ENCODE results near the gene USP17L15.
"Not testable (repeated sequence)": the region's sequence is repeated elsewhere in the genome, so short reads cannot be mapped to it uniquely, and the experiment has no call there.

USP17L15 gene, protein sequence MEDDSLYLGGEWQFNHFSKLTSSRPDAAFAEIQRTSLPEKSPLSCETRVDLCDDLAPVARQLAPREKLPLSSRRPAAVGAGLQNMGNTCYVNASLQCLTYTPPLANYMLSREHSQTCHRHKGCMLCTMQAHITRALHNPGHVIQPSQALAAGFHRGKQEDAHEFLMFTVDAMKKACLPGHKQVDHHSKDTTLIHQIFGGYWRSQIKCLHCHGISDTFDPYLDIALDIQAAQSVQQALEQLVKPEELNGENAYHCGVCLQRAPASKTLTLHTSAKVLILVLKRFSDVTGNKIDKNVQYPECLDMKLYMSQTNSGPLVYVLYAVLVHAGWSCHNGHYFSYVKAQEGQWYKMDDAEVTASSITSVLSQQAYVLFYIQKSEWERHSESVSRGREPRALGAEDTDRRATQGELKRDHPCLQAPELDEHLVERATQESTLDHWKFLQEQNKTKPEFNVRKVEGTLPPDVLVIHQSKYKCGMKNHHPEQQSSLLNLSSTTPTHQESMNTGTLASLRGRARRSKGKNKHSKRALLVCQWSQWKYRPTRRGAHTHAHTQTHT

DNA sequence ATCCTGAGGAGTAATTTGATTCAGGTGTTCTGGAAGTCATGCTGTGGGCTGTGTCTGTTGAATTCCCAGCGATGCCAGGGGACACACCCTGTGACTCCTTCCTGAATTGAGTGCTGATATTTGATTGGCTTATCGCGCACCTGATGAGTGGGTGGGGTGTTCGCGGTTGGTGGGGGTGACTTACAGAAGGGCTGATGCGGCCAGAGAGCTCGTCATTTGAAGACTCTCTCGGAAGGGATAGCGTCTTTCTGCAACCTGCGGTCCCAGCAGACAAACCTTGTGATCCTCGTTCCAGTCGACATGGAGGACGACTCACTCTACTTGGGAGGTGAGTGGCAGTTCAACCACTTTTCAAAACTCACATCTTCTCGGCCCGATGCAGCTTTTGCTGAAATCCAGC, at the start of gene USP17L15:
USP17L15 (plus strand) TSS at position 301 of the 400 bp plus-strand sequence; CDS start at position 301, 0 bp downstream.
- DNase-seq (ENCODE audit: low read depth) = not testable (repeated sequence)

DNA sequence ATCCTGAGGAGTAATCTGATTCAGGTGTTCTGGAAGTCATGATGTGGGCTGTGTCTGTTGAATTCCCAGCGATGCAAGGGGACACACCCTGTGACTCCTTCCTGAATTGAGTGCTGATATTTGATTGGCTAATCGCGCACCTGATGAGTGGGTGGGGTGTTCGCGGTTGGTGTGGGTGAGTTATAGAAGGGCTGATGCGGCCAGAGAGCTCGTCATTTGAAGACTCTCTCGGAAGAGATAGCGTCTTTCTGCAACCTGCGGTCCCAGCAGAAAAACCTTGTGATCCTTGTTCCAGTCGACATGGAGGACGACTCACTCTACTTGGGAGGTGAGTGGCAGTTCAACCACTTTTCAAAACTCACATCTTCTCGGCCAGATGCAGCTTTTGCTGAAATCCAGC, 23.8 kb upstream of the USP17L15 start, which contains the start of gene USP17L10:
USP17L10 (plus strand) TSS at position 301 of the 400 bp plus-strand sequence; CDS start at position 301, 0 bp downstream.
- not testable (repeated sequence) for DNase-seq (ENCODE audit: low read depth)

DNA sequence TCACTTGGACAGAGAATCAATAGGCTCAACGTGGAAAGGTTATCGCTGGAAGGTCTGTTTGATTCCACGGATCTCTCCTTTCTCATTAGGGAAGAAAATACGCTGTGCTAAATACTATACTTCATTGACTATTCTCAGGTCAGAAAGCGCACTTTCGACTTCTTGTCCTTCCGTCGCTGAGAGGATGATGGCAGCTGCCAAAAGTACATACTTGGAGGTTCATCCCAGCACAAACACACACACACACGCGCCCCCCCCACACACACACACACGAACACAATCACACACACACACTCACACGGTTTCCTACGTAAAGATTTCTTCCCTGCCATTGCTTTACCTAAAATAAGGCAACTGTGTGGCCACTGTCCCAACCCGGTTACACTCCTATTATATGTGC, 19.5 kb upstream of the USP17L15 start:
- DNase-seq (ENCODE audit: low read depth) = not testable (repeated sequence)

DNA sequence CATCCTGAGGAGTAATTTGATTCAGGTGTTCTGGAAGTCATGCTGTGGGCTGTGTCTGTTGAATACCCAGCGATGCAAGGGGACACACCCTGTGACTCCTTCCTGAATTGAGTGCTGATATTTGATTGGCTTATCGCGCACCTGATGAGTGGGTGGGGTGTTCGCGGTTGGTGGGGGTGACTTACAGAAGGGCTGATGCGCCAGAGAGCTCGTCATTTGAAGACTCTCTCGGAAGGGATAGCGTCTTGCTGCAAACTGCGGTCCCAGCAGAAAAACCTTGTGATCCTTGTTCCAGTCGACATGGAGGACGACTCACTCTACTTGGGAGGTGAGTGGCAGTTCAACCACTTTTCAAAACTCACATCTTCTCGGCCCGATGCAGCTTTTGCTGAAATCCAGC, 19.1 kb upstream of the USP17L15 start, which contains the start of gene USP17L11:
USP17L11 (plus strand) TSS at position 301 of the 400 bp plus-strand sequence; CDS start at position 301, 0 bp downstream.
- not testable (repeated sequence) for DNase-seq (ENCODE audit: low read depth)

DNA sequence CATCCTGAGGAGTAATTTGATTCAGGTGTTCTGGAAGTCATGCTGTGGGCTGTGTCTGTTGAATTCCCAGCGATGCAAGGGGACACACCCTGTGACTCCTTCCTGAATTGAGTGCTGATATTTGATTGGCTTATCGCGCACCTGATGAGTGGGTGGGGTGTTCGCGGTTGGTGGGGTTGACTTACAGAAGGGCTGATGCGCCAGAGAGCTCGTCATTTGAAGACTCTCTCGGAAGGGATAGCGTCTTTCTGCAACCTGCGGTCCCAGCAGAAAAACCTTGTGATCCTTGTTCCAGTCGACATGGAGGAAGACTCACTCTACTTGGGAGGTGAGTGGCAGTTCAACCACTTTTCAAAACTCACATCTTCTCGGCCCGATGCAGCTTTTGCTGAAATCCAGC, 14.3 kb upstream of the USP17L15 start, which contains the start of gene USP17L12:
USP17L12 (plus strand) TSS at position 301 of the 400 bp plus-strand sequence; CDS start at position 301, 0 bp downstream.
- DNase-seq (ENCODE audit: low read depth) = not testable (repeated sequence)

DNA sequence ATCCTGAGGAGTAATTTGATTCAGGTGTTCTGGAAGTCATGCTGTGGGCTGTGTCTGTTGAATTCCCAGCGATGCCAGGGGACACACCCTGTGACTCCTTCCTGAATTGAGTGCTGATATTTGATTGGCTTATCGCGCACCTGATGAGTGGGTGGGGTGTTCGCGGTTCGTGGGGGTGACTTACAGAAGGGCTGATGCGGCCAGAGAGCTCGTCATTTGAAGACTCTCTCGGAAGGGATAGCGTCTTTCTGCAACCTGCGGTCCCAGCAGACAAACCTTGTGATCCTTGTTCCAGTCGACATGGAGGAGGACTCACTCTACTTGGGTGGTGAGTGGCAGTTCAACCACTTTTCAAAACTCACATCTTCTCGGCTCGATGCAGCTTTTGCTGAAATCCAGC, 9.6 kb upstream of the USP17L15 start, which contains the start of gene USP17L13:
USP17L13 (plus strand) TSS at position 301 of the 400 bp plus-strand sequence; CDS start at position 301, 0 bp downstream.
- not testable (repeated sequence) for DNase-seq (ENCODE audit: low read depth)

DNA sequence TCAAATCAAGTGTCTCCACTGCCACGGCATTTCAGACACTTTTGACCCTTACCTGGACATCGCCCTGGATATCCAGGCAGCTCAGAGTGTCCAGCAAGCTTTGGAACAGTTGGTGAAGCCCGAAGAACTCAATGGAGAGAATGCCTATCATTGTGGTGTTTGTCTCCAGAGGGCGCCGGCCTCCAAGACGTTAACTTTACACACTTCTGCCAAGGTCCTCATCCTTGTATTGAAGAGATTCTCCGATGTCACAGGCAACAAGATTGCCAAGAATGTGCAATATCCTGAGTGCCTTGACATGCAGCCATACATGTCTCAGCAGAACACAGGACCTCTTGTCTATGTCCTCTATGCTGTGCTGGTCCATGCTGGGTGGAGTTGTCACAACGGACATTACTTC, 3.9 kb upstream of the USP17L15 start:
- not testable (repeated sequence) for DNase-seq (ENCODE audit: low read depth)

DNA sequence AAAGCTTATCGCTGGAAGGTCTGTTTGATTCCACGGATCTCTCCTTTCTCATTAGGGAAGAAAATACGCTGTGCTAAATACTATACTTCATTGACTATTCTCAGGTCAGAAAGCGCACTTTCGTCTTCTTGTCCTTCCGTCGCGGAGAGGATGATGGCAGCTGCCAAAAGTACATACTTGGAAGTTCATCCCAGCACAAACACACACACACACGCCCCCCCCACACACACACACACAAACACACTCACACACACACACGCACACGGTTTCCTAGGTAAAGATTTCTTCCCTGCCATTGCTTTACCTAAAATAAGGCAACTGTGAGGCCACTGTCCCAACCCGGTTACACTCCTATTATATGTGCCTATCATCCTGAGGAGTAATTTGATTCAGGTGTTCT, 4.3 kb downstream of the USP17L15 start:
- not testable (repeated sequence) for DNase-seq (ENCODE audit: low read depth)

DNA sequence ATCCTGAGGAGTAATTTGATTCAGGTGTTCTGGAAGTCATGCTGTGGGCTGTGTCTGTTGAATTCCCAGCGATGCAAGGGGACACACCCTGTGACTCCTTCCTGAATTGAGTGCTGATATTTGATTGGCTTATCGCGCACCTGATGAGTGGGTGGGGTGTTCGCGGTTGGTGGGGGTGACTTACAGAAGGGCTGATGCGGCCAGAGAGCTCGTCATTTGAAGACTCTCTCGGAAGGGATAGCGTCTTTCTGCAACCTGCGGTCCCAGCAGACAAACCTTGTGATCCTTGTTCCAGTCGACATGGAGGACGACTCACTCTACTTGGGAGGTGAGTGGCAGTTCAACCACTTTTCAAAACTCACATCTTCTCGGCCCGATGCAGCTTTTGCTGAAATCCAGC, 9.4 kb downstream of the USP17L15 start, which contains the start of gene USP17L17:
USP17L17 (plus strand) TSS at position 301 of the 400 bp plus-strand sequence; CDS start at position 301, 0 bp downstream.
- not testable (repeated sequence) for DNase-seq (ENCODE audit: low read depth)

DNA sequence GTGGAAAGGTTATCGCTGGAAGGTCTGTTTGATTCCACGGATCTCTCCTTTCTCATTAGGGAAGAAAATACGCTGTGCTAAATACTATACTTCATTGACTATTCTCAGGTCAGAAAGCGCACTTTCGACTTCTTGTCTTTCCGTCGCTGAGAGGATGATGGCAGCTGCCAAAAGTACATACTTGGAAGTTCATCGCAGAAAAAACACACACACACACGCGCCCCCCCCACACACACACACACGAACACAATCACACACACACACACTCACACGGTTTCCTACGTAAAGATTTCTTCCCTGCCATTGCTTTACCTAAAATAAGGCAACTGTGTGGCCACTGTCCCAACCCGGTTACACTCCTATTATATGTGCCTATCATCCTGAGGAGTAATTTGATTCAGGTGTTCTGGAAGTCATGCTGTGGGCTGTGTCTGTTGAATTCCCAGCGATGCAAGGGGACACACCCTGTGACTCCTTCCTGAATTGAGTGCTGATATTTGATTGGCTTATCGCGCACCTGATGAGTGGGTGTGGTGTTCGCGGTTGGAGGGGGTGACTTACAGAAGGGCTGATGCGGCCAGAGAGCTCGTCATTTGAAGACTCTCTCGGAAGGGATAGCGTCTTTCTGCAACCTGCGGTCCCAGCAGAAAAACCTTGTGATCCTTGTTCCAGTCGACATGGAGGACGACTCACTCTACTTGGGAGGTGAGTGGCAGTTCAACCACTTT, 13.9 kb downstream of the USP17L15 start, which contains the start of gene USP17L18:
USP17L18 (plus strand) TSS at position 678 of the 728 bp plus-strand sequence; CDS start at position 678, 0 bp downstream.
- not testable (repeated sequence) for DNase-seq (ENCODE audit: low read depth)

DNA sequence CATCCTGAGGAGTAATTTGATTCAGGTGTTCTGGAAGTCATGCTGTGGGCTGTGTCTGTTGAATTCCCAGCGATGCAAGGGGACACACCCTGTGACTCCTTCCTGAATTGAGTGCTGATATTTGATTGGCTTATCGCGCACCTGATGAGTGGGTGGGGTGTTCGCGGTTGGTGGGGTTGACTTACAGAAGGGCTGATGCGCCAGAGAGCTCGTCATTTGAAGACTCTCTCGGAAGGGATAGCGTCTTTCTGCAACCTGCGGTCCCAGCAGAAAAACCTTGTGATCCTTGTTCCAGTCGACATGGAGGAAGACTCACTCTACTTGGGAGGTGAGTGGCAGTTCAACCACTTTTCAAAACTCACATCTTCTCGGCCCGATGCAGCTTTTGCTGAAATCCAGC, 18.9 kb downstream of the USP17L15 start, which contains the start of gene USP17L19:
USP17L19 (plus strand) TSS at position 301 of the 400 bp plus-strand sequence; CDS start at position 301, 0 bp downstream.
- not testable (repeated sequence) for DNase-seq (ENCODE audit: low read depth)

DNA sequence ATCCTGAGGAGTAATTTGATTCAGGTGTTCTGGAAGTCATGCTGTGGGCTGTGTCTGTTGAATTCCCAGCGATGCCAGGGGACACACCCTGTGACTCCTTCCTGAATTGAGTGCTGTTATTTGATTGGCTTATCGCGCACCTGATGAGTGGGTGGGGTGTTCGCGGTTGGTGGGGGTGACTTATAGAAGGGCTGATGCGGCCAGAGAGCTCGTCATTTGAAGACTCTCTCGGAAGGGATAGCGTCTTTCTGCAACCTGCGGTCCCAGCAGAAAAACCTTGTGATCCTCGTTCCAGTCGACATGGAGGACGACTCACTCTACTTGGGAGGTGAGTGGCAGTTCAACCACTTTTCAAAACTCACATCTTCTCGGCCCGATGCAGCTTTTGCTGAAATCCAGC, 23.6 kb downstream of the USP17L15 start, which contains the start of gene USP17L20:
USP17L20 (plus strand) TSS at position 301 of the 400 bp plus-strand sequence; CDS start at position 301, 0 bp downstream.
- not testable (repeated sequence) for DNase-seq (ENCODE audit: low read depth)

DNA sequence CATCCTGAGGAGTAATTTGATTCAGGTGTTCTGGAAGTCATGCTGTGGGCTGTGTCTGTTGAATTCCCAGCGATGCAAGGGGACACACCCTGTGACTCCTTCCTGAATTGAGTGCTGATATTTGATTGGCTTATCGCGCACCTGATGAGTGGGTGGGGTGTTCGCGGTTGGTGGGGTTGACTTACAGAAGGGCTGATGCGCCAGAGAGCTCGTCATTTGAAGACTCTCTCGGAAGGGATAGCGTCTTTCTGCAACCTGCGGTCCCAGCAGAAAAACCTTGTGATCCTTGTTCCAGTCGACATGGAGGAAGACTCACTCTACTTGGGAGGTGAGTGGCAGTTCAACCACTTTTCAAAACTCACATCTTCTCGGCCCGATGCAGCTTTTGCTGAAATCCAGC, 28.4 kb downstream of the USP17L15 start, which contains the start of gene USP17L21:
USP17L21 (plus strand) TSS at position 301 of the 400 bp plus-strand sequence; CDS start at position 301, 0 bp downstream.
- not testable (repeated sequence) for DNase-seq (ENCODE audit: low read depth)

DNA sequence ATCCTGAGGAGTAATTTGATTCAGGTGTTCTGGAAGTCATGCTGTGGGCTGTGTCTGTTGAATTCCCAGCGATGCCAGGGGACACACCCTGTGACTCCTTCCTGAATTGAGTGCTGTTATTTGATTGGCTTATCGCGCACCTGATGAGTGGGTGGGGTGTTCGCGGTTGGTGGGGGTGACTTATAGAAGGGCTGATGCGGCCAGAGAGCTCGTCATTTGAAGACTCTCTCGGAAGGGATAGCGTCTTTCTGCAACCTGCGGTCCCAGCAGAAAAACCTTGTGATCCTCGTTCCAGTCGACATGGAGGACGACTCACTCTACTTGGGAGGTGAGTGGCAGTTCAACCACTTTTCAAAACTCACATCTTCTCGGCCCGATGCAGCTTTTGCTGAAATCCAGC, 33.1 kb downstream of the USP17L15 start, which contains the start of gene USP17L22:
USP17L22 (plus strand) TSS at position 301 of the 400 bp plus-strand sequence; CDS start at position 301, 0 bp downstream.
- not testable (repeated sequence) for DNase-seq (ENCODE audit: low read depth)

DNA sequence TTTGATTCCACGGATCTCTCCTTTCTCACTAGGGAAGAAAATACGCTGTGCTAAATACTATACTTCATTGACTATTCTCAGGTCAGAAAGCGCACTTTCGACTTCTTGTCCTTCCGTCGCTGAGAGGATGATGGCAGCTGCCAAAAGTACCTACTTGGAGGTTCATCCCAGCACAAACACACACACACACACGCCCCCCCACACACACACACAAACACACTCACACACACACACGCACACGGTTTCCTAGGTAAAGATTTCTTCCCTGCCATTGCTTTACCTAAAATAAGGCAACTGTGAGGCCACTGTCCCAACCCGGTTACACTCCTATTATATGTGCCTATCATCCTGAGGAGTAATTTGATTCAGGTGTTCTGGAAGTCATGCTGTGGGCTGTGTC, 37.5 kb downstream of the USP17L15 start:
- DNase-seq (ENCODE audit: low read depth) = not testable (repeated sequence)
